HFF-Myc (cell line): ENCODE data around the gene RETREG3.
A peak's percentile ranks its signal among the peaks of the same experiment; 100 is the strongest.

ENCODE experiments used
- DNase-seq: peaks from one replicate; pipeline ENCODE4 v3.0.0-alpha.2; 2011; ENCODE audit warnings: low read depth; ENCODE audit errors: extremely low read depth
- H3K4me3 ChIP-seq: replicated peaks from 2 replicates; pipeline ENCODE4 v1.5.1; 2011; ENCODE audit warnings: low read depth, mild to moderate bottlenecking, control low read depth, low read length
- TF ChIP-seq, protein P1 (sequence below): IDR thresholded peaks from 2 replicates; pipeline ENCODE4 v1.5.1; 2012; ENCODE audit warnings: mild to moderate bottlenecking, low read depth, low read length, control low read depth; ENCODE audit errors: missing control alignments

The RETREG3 gene

DNA sequence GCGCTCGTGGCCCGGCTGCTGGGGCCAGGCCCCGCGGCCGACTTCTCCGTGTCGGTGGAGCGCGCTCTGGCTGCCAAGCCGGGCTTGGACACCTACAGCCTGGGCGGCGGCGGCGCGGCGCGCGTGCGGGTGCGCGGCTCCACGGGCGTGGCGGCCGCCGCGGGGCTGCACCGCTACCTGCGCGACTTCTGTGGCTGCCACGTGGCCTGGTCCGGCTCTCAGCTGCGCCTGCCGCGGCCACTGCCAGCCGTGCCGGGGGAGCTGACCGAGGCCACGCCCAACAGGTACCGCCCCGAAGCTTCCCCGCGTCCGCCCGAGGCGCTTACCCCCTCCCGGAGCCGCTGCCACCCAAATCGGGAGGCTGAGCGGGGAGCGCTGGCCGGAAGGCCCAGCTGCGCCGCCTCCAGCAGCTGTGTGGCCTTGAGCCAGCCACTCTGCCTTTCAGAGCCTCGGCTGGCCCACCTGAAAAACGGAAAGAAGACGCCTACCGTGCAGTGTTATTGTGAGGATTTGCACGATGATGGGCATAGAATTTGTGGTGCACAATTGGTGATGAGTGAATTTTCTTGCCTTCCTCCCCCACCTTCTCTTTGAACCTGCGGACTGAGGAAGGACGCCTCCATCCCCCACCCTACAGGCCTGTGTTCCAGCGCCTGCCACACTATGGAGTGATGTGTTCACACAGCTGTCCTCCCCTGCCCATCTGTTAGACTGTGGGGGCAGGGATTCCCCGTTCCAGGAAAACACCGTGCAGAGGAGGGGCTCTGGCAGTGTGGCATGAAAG is 72.6 kb downstream of the RETREG3 start:
- H3K4me3 ChIP-seq: peak overlapping the region; percentile 69
- peak; percentile 38 for DNase-seq
- TF ChIP-seq, protein P1, sequence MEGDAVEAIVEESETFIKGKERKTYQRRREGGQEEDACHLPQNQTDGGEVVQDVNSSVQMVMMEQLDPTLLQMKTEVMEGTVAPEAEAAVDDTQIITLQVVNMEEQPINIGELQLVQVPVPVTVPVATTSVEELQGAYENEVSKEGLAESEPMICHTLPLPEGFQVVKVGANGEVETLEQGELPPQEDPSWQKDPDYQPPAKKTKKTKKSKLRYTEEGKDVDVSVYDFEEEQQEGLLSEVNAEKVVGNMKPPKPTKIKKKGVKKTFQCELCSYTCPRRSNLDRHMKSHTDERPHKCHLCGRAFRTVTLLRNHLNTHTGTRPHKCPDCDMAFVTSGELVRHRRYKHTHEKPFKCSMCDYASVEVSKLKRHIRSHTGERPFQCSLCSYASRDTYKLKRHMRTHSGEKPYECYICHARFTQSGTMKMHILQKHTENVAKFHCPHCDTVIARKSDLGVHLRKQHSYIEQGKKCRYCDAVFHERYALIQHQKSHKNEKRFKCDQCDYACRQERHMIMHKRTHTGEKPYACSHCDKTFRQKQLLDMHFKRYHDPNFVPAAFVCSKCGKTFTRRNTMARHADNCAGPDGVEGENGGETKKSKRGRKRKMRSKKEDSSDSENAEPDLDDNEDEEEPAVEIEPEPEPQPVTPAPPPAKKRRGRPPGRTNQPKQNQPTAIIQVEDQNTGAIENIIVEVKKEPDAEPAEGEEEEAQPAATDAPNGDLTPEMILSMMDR: no peak

GRCh38 chr17:42536048-42536371 is 73.2 kb downstream of the RETREG3 start, which contains the start of gene NAGLU:
Gene NAGLU (plus strand): TSS chr17:42536241. CDS start chr17:42536273, 32 bp downstream.
- TF ChIP-seq, protein P1: no peak
- H3K4me3 ChIP-seq: peak within 1 kb of the TSS; percentile 69
- peak; percentile 62 for DNase-seq

GRCh38 chr17:42535155-42536047 is 73.8 kb downstream of the RETREG3 start:
- TF ChIP-seq, protein P1: no peak
- no peak for DNase-seq
- H3K4me3 ChIP-seq: peak overlapping the region; percentile 69

GRCh38 chr17:42531455-42532354 is 77.5 kb downstream of the RETREG3 start:
- no peak for DNase-seq
- TF ChIP-seq, protein P1: no peak
- H3K4me3 ChIP-seq: peak overlapping the region; percentile 31

- TF ChIP-seq, protein P1: no peak
- no peak overlapping the region for H3K4me3 ChIP-seq
- DNase-seq: no peak
Measured at GRCh38 chr17:42530952-42531454, 78.2 kb downstream of the RETREG3 start.
